HG03439 (cell line): ENCODE data around the gene GTPBP1.

Source experiments
- ATAC-seq: cut with Tn5 transposase; IDR thresholded peaks from one replicate; pipeline ENCODE4 v1.9.1; 2021; ENCODE audit warnings: mild to moderate bottlenecking, moderate library complexity; ENCODE audit not compliant: unreplicated experiment

Gene GTPBP1

DNA sequence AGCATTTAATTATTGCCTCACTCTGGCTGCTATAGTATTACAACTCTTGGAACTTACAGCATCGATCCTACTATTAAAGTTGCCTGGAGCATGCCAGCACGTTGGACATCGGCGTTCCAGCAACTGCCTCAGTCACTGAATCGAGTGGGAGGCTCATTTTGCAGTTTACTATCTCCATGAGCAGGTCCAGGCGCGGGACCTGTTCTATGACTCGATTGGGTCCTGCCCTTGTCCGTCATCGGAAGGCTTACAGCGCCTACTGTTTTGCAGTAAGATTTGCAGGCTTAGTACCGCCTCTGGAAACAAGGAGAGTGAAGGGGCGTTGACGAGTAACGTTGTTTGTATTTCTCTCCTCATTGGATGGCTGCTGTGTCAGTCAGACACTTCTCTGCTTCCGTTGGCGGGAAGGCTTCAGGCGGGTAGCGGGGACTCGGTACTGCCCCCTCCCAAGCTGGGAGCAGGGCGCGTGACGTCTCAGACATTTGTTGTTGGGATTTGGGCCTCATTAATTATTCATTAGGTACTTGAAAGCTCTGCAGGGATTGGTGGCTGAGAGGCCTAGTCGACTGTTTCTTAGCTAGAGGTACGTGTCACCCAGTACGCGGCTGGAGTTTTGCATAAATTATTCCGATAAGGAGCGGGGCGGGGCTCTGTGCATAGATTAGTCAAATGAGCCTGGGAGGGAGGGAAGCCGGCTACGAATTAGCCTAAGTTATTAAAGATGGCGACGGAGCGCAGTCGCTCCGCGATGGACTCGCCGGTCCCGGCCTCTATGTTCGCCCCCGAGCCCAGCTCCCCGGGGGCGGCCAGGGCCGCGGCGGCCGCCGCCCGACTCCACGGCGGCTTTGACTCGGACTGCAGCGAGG, at the start of gene GTPBP1:
TSS of gene GTPBP1 (plus strand) at position 710 of the 866 bp plus-strand sequence. CDS start at position 722, 12 bp downstream.
- peak; percentile 72 for ATAC-seq

- peak; percentile 82 for ATAC-seq
Measured at GRCh38 chr22:38656256-38657044, 49.3 kb upstream of the GTPBP1 start, which contains the start of the genes CBY1 and FAM227A. Gene CBY1, plus strand, starts transcription at chr22:38656638. Its CDS starts 11,417 bp downstream, at chr22:38668055. Gene FAM227A, minus strand, starts transcription at chr22:38656392. Its CDS starts 6,224 bp downstream, at chr22:38650168.

GRCh38 chr22:38657045-38657909, 48.5 kb upstream of the GTPBP1 start:
- peak; percentile 40 for ATAC-seq

DNA sequence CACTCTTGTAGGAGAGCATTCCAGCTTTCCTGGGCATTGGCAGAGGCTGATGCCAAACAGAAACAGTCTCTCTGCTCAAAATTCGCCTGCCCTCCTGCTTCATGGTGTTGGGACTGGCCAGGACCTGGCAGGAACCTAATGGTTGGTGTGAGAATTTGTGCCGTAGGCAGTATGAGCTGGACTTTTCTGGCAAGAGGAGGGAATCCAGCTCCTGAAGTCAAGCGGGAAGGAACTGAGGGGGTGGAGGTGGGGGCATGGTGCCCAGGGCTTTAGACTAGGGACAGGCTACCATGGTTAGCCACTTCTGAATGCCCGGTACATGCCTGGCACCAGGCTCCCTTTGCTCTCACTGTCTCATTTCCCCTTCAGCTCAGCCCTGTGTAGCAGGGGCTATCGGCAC, 30.9 kb upstream of the GTPBP1 start:
- no peak for ATAC-seq

- ATAC-seq: no peak
Measured at GRCh38 chr22:38675833-38676232, 29.9 kb upstream of the GTPBP1 start.

GRCh38 chr22:38681582-38682335, 24.0 kb upstream of the GTPBP1 start, which contains the start of gene TOMM22:
Gene TOMM22, plus strand, starts transcription at chr22:38681957. Its CDS starts 22 bp downstream, at chr22:38681979.
- ATAC-seq: peak; percentile 85

DNA sequence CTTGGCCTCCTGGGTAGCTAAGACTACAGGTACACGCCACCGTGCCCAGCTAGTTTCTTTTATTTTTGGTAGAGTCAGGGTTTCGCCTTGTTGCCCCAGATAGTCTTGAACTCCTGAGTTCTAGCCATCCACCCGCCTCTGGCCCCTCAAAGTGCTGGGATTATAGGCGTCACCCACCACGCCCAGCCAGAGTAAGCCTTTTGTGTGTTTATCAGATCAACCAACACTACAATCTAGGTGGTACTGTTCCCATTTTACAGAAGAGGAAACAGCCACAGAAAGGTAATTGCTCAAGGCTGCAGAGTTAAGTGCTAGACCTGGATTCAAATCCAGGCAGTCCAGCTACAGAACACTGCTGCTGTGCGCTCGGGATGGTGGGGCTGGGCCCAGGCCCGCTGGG, 20.8 kb upstream of the GTPBP1 start:
- no peak for ATAC-seq

GRCh38 chr22:38685761-38686160, 20.0 kb upstream of the GTPBP1 start:
- no peak for ATAC-seq

DNA sequence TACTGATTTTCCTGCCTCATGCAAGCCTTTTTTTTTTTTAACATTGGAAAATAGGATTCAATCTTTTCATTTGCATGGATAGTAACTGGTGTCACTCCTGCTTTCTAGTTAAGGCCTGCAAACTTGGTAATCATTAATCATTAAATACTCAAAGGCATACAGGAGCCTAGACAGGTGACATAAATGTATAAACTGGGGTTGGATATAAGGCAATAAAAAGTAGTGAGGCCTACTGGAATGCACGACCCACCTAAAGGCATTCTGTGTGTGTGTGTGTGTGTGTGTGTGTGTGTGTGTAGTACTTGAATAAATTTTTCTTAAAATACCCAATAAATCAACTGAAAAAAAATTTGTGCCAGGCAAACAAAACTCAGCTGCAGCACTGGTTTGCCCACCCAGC, 16.1 kb upstream of the GTPBP1 start:
- no peak for ATAC-seq

DNA sequence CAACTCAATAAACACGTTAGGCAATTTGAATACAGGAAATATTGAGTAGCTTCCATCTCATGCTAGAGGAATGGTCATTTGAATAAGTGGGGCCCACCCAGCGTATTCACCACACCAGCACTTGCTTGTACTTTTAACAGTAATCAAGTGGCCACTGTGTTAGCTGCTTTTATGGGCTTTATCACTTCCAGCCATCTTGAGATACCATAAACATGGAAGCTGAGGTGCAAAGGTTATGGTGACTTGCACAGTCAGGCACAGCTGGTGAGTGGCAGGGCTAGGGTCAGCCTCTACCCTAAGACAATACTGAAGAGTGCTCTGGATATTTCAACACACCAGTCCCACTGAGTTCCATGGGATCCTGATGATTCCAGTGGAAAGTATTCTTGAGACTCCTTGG, 11.7 kb upstream of the GTPBP1 start:
- no peak for ATAC-seq

GRCh38 chr22:38694940-38695339, 10.8 kb upstream of the GTPBP1 start:
- ATAC-seq: no peak

GRCh38 chr22:38696606-38697424, 8.9 kb upstream of the GTPBP1 start:
- no peak for ATAC-seq

- no peak for ATAC-seq
Measured at GRCh38 chr22:38697425-38698089, 8.2 kb upstream of the GTPBP1 start.

DNA sequence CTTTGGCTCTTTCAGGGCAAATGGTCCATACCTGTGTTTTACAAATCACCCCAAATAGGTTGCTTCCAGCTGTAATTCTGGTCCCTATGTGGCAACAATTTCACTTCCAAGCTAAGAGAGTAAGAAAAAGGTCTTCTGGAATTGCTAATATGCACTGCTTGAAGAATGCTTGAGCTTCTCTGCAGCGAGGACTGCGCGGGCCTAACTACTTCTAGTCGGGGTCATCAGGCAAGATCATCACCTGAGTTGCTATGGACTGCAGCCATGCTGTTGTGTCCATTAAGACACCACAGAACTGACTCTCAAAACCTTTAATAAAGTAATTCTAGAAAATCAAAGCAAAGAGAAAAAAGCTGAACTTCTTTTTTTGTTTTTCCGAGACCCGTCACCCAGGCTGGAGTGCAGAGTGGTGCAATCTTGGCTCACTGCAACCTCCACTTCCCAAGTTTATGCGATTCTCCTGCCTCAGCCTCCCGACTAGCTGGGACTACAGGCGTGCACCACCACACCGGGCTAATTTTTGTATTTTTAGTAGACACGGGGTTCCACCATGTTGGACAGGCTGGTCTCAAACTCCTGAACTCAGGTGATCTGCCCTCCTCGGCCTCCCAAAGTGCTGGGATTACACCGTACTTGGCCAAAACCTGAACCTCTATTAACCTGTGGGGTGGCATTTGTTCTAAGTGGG, 7.2 kb upstream of the GTPBP1 start:
- ATAC-seq: no peak

- ATAC-seq: no peak
Measured at GRCh38 chr22:38699143-38699542, 6.6 kb upstream of the GTPBP1 start.

GRCh38 chr22:38699784-38700183, 6.0 kb upstream of the GTPBP1 start:
- ATAC-seq: no peak

DNA sequence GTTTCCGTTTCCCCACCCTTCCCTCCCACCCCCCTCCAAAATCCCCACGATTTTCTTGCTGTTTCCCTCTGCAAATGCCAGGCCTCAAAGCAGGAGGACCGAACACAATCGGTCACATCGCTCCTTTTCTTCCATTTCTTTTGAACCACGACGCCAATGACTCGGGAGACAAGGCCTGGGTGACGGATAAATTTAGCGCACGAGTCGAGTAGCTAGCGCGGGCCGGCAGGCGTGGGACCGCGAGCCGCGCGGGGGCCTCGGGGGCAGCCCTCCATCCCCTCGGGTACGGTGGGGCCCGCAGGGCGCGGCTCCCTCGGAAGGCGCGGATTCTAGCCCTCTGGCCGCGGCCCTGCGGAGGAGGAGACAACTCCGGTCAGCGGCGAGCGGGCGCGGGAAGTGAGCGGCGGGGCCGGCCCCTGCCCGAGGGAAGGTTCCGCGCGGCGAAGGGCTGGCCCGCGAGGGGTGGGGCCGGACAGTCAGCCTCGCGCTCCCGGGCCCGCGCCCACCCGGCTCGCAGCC, 5.4 kb upstream of the GTPBP1 start:
- ATAC-seq: no peak
